T-helper 2 cell treated with Interferon-gamma antibody and Interleukin-4, amounts not matched to agents 5 μg/mL and 100 μg/mL, for 36 hours (primary cell): ENCODE data around the gene ENOX2.

Source experiments
- DNase-seq: peaks from one replicate; pipeline ENCODE4 v3.0.0; 2021; ENCODE audit warnings: low spot score
- H3K27ac Mint-ChIP-seq: one replicate; pipeline ENCODE4 v1.8.0; 2021; ENCODE audit warnings: mild to moderate bottlenecking, mixed read lengths
- H3K27me3 Mint-ChIP-seq: one replicate; pipeline ENCODE4 v1.8.0; 2021; ENCODE audit warnings: low read depth, mixed read lengths
- H3K36me3 Mint-ChIP-seq: one replicate; pipeline ENCODE4 v1.8.0; 2021; ENCODE audit warnings: low read depth, mixed read lengths
- H3K4me1 Mint-ChIP-seq: one replicate; pipeline ENCODE4 v1.8.0; 2021; ENCODE audit warnings: low read depth, mixed read lengths
- H3K4me3 Mint-ChIP-seq: one replicate; pipeline ENCODE4 v1.8.0; 2022; ENCODE audit warnings: mild to moderate bottlenecking, moderate library complexity, mixed read lengths
- H3K9me3 Mint-ChIP-seq: one replicate; pipeline ENCODE4 v1.8.0; 2021; ENCODE audit warnings: mixed read lengths

Gene ENOX2

DNA sequence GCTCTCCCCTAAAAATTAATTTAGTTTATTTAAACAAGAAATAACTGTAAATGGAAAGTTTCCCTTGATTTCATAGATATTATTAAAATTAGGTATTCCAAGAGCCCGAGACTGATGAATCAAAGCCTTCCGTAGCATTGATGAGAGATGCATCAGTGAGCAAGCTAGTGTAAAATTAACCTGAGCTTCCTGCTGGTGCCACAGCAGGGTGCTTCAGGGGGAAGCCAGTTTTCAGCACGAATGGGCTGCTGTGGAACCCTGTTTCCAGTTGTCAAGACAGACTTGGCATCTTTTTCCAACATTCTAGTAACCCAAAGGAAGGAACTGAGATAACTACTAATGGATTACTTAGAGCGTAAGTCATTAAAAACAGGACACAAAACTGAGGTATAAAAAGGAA is 279.5 kb downstream of the ENOX2 start:
- Mint-ChIP-seq H3K4me3 (no peak overlapping the region), H3K27ac (no peak overlapping the region), H3K4me1 (no peaks in the 10 kb centered on the region), H3K36me3 (no peaks in the 10 kb centered on the region), H3K9me3 (no peaks in the 10 kb centered on the region), H3K27me3 (no peaks in the 10 kb centered on the region)
- DNase-seq: no peak

DNA sequence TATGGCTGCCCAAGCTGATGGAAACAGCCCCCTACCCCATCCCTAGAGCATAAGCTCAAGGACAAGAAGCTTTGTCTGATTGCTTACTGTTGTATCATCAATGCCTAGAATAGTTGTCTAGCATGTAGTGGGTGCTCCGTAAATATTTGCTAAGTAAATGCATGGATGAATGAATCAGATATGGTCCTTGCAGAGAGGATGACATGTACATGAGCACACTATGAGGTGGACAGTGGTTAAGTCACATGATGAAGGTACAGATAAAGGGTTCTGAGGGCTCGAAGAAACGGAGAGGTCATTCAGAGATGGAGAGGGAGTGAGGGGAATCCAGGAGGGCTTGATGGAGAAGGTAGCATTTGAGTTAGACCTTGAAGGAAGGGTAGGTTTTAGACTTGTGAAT is 287.1 kb downstream of the ENOX2 start:
- H3K27ac Mint-ChIP-seq: no peak overlapping the region
- no peaks in the 10 kb centered on the region for H3K4me1 Mint-ChIP-seq
- H3K36me3 Mint-ChIP-seq: no peaks in the 10 kb centered on the region
- DNase-seq: no peak
- H3K9me3 Mint-ChIP-seq: no peaks in the 10 kb centered on the region
- no peaks in the 10 kb centered on the region for H3K27me3 Mint-ChIP-seq
- no peak overlapping the region for H3K4me3 Mint-ChIP-seq

DNA sequence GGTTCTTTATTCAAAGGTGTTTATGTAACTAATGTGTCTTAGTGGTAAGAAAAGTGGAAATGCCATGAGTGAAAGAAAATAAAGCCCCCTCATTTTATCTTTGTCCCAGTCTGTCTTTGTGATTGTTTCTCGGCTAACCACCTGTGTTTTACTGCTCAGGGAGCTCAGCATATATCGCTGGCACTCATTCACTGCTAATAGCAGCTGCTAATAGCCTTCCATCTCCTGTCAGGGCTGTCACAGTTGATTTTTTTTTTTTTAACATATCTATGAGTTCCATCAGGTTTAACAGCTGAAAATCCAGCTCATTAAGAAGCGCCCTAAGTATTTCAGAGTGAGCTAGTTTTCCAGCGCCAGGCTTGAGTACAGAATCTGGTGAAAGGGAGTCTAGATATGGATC is 295.6 kb downstream of the ENOX2 start:
- H3K36me3 Mint-ChIP-seq: no peaks in the 10 kb centered on the region
- DNase-seq: no peak
- H3K9me3 Mint-ChIP-seq: no peaks in the 10 kb centered on the region
- H3K4me3 Mint-ChIP-seq: no peak overlapping the region
- H3K27ac Mint-ChIP-seq: no peak overlapping the region
- H3K4me1 Mint-ChIP-seq: no peaks in the 10 kb centered on the region
- peaks cover 4% of the 10 kb centered on the region for H3K27me3 Mint-ChIP-seq

DNA sequence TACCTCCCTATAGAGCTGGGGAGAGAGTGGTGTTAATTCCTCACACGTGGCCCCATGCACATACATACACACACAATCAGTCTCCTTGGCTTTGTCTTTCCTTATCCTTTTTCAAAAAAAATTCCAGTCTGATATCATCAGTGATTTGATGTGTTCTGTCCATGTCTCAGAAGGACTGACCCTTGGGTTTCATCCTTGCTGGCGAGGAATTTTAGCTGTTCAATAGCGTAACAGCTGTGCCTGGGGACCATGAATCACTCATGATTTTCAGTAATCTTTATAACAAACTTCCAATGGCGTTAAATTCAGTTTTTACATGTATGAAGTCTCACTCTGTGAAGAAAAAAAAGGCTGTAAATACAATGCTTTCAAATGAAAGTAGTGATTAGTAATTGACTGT is 296.6 kb downstream of the ENOX2 start:
- H3K4me1 Mint-ChIP-seq: no peaks in the 10 kb centered on the region
- no peak for DNase-seq
- H3K27ac Mint-ChIP-seq: no peak overlapping the region
- no peak overlapping the region for H3K4me3 Mint-ChIP-seq
- H3K9me3 Mint-ChIP-seq: no peaks in the 10 kb centered on the region
- H3K36me3 Mint-ChIP-seq: no peaks in the 10 kb centered on the region
- H3K27me3 Mint-ChIP-seq: peaks cover 4% of the 10 kb centered on the region

DNA sequence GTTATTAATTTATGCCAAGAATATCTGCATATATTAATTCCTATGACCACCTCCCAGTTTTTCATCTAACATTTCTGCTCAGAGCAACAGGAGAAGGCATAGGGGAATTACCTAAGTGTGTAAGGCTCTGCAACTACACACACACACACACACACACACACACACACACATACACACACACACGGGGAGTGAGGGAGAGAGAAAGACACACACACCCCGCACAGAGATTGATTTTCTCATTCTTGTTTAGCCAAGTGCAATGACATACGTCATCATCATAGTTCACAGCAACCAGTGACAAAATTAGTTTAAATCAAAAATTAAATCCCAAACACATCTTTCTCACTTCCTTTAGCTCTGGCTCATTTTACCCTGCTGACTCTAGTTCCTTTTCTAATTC is 298.1 kb downstream of the ENOX2 start:
- Mint-ChIP-seq H3K9me3 (no peaks in the 10 kb centered on the region), H3K36me3 (no peaks in the 10 kb centered on the region), H3K4me3 (no peak overlapping the region), H3K27ac (no peak overlapping the region), H3K27me3 (peaks cover 4% of the 10 kb centered on the region), H3K4me1 (no peaks in the 10 kb centered on the region)
- no peak for DNase-seq

DNA sequence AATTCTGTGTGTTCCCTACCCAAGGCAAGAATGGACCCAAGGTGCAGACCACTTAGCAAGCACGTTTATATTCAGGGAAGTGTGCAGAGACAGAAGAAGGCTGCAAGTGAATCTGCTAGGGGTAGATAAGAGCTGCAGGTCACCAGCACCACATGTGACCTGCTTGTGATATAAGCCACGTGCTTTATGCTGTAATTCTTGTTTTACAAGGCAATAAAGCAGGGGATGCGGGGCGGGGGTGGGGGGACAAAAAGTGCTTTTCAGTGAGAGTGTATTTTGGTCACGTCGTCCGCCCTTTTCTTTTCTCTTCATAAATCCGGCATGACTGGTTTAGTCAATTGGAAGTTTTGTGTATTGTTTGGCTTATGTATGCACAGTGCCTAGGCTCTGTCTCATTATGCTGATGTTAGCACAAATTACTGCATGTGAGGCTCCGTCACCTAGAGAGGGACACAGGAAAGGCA is 308.5 kb downstream of the ENOX2 start:
- H3K4me1 Mint-ChIP-seq: no peaks in the 10 kb centered on the region
- H3K4me3 Mint-ChIP-seq: no peak overlapping the region
- no peaks in the 10 kb centered on the region for H3K27me3 Mint-ChIP-seq
- no peaks in the 10 kb centered on the region for H3K9me3 Mint-ChIP-seq
- no peak for DNase-seq
- H3K36me3 Mint-ChIP-seq: no peaks in the 10 kb centered on the region
- no peak overlapping the region for H3K27ac Mint-ChIP-seq

DNA sequence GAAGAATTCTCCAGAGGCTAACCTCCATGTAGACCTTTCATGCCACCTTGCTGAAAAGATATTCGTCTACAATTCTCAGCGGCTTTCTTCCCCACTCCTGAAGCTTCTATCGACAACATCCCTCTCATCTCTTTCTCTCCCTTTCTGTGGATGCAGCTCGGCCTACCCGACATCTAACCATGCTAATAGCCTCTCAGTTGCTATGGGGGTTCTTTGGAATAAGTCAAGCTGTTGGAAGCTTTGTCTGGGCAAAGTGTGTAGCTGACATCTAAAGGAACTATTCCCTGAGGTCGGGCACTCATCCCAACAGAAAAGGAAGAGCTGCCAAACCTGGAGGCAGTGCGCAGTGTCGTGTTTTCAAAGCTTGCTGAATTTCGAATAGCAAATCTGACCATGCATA is 309.1 kb downstream of the ENOX2 start:
- Mint-ChIP-seq H3K27me3 (no peaks in the 10 kb centered on the region), H3K4me3 (no peak overlapping the region), H3K4me1 (no peaks in the 10 kb centered on the region), H3K9me3 (no peaks in the 10 kb centered on the region), H3K36me3 (no peaks in the 10 kb centered on the region), H3K27ac (no peak overlapping the region)
- DNase-seq: no peak

DNA sequence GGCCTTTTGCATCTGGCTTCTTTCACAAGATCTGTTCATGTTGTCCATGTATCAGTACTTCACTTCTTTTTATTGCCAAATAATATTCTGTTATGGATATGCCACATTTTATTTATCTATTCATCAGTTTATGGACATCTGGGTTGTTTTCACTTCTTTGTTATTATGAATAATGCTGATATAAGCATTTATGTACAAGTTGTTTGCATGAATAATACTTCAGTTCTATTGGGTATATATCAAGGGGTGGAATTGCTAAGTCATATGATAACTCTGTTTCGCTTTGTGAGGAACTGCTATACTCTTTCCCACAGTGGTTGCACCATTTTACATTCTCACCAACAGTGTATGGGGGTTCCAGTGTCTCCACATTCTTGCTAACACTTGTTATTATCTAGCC is 310.8 kb downstream of the ENOX2 start:
- H3K4me1 Mint-ChIP-seq: no peaks in the 10 kb centered on the region
- H3K4me3 Mint-ChIP-seq: no peak overlapping the region
- H3K36me3 Mint-ChIP-seq: no peaks in the 10 kb centered on the region

DNA sequence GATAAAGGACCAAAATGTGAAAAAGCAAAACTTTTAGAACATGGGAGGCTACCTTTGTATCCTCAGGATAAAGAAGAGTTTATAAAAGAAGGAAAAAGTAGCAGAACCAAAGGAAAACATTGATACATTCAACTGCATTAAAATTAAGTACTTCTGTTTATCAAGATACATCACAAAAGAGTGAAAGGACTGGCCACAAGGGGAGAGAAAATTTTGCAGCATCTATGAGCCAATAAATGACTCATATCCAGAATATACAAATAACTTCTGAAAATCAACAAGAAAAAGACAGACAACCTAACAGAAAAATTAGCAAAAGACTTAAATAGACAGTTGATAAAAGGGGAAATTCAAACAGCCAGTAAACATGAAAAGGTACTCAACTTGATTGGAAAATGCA is 324.1 kb downstream of the ENOX2 start:
- peaks cover 4% of the 10 kb centered on the region for H3K27me3 Mint-ChIP-seq
- no peak for DNase-seq
- no peaks in the 10 kb centered on the region for H3K36me3 Mint-ChIP-seq
- no peaks in the 10 kb centered on the region for H3K9me3 Mint-ChIP-seq
- no peak overlapping the region for H3K27ac Mint-ChIP-seq
- H3K4me3 Mint-ChIP-seq: no peak overlapping the region
- H3K4me1 Mint-ChIP-seq: no peaks in the 10 kb centered on the region

More for the DNA sequence above, 310.8 kb downstream of the ENOX2 start:
- Mint-ChIP-seq H3K9me3 (no peaks in the 10 kb centered on the region), H3K27ac (no peak overlapping the region), H3K27me3 (no peaks in the 10 kb centered on the region)
- DNase-seq: no peak

DNA sequence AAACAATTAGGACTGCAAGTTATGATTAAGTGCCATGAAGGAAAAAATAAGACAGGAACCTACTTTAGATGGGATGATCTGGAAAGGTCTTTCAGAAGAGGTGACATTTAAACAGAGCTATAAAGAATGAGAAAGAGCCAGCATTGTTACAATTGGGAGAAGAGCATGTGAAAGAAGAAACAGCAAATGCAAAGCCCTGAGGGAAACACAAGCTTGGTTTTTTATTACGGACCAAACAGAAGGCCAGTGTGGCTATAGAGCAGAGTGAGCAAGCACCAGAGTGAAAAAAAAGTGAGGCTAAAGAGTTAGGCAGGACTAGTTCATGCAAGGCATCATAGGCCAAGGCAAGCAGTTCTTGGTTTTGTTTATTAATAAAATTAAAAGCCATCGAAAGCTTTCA is 325.6 kb downstream of the ENOX2 start:
- no peak overlapping the region for H3K4me3 Mint-ChIP-seq
- DNase-seq: no peak

DNA sequence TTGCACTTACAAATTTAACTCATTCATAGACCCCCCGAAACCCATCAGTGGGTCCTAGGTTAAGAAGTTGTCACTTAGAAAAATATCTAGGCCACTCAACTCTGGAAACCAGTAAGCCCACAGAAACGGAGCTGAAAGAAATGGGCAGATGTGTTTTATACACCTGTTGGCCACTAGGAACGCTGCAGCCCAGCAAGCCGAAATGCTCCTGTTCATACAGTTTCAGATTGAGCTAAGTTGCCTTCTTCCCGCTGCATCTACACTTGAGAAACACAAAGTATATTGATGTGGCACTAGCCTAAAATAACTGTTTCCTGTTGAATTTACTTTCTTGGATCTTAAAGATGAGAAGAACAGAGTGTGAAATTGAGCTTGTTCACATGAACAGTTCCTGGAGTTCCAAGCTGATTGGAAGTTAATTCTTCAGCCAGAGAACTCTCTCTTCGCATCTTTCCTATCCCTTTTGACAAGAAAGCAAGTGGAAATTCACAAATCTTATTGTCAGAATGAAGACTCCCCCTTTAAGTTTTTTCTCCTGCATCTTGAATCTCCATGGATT is 327.1 kb downstream of the ENOX2 start:
- no peak overlapping the region for H3K27ac Mint-ChIP-seq
- no peak overlapping the region for H3K4me3 Mint-ChIP-seq
- peaks cover 4% of the 10 kb centered on the region for H3K27me3 Mint-ChIP-seq
- DNase-seq: no peak
- no peaks in the 10 kb centered on the region for H3K9me3 Mint-ChIP-seq
- H3K36me3 Mint-ChIP-seq: no peaks in the 10 kb centered on the region
- no peaks in the 10 kb centered on the region for H3K4me1 Mint-ChIP-seq

More for the DNA sequence above, 325.6 kb downstream of the ENOX2 start:
- H3K9me3 Mint-ChIP-seq: no peaks in the 10 kb centered on the region
- H3K27ac Mint-ChIP-seq: no peak overlapping the region
- H3K27me3 Mint-ChIP-seq: peaks cover 4% of the 10 kb centered on the region
- no peaks in the 10 kb centered on the region for H3K36me3 Mint-ChIP-seq
- H3K4me1 Mint-ChIP-seq: no peaks in the 10 kb centered on the region
